NCI-H226 (cell line): Measurements from ENCODE around the gene NR1H2.
"Not testable (repeated sequence)": the region's sequence is repeated elsewhere in the genome, so short reads cannot be mapped to it uniquely, and the experiment has no call there.

ENCODE experiments used
- DNase-seq: peaks from one replicate; pipeline ENCODE4 v3.0.0-alpha.2; 2015

The NR1H2 gene

GRCh38 chr19:50379602-50380001, 3.3 kb downstream of the NR1H2 start:
- no peak for DNase-seq

- DNase-seq = no peak
Measured at GRCh38 chr19:50380137-50380536, 3.9 kb downstream of the NR1H2 start.

- no peak for DNase-seq
Measured at GRCh38 chr19:50380751-50381151, 4.5 kb downstream of the NR1H2 start.

GRCh38 chr19:50381881-50382729, 5.8 kb downstream of the NR1H2 start:
- DNase-seq = no peak

GRCh38 chr19:50383001-50383851, 7.0 kb downstream of the NR1H2 start:
- no peak for DNase-seq

- DNase-seq = peak; percentile 88
Measured at GRCh38 chr19:50383852-50384684, 7.8 kb downstream of the NR1H2 start, which contains the start of gene POLD1. TSS of gene POLD1 (plus strand) at chr19:50384347. CDS start at chr19:50398852, 14,505 bp downstream.

- DNase-seq = peak; percentile 69
Measured at GRCh38 chr19:50384685-50385535, 8.7 kb downstream of the NR1H2 start.

GRCh38 chr19:50387176-50387867, 11.1 kb downstream of the NR1H2 start:
- no peak for DNase-seq

- DNase-seq = no peak
Measured at GRCh38 chr19:50387868-50388245, 11.6 kb downstream of the NR1H2 start.

GRCh38 chr19:50390295-50390694, 14.0 kb downstream of the NR1H2 start:
- DNase-seq = not testable (repeated sequence)

GRCh38 chr19:50390952-50391351, 14.7 kb downstream of the NR1H2 start:
- not testable (repeated sequence) for DNase-seq

- no peak for DNase-seq
Measured at GRCh38 chr19:50392759-50393158, 16.5 kb downstream of the NR1H2 start.

GRCh38 chr19:50393589-50393988, 17.3 kb downstream of the NR1H2 start:
- no peak for DNase-seq

GRCh38 chr19:50394017-50394416, 17.8 kb downstream of the NR1H2 start:
- no peak for DNase-seq

GRCh38 chr19:50398675-50399367, 22.6 kb downstream of the NR1H2 start:
- DNase-seq = no peak

- no peak for DNase-seq
Measured at GRCh38 chr19:50399368-50399745, 23.1 kb downstream of the NR1H2 start.

- DNase-seq = no peak
Measured at GRCh38 chr19:50401605-50402450, 25.6 kb downstream of the NR1H2 start.

GRCh38 chr19:50402544-50403301, 26.5 kb downstream of the NR1H2 start:
- DNase-seq = no peak
